MV-4-11 (cell line): Measurements from ENCODE around the gene GALNT9.
"Not testable (repeated sequence)": the region's sequence is repeated elsewhere in the genome, so short reads cannot be mapped to it uniquely, and the experiment has no call there.

Experiments used
- DNase-seq: peaks from one replicate; lab custom pipeline; 2025; lab: John Stamatoyannopoulos, UW

The GALNT9 gene

DNA sequence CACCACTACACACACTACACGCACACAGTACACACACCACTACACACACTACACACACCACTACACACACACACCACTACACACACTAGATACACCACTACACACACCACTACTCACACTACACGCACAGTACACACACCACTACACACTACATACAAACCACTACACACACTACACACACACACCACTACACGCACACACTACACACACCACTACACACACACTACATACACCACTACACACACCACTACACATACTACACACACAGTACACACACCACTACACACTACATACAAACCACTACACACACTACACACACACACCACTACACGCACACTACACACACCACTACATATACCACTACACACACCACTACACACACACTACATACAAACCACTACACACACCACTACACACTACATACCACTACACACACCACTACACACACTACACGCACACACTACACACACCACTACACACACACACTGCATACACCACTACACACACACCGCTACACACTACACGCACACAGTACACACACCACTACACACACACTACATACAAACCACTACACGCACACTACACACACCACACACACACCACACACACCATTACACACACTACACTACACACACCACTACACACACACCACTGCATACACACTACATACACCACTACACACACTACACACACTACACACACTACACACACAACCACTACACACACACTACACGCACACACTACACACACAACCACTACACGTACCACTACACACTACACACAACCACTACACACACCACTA is 173.4 kb downstream of the GALNT9 start:
- DNase-seq = no peak

DNA sequence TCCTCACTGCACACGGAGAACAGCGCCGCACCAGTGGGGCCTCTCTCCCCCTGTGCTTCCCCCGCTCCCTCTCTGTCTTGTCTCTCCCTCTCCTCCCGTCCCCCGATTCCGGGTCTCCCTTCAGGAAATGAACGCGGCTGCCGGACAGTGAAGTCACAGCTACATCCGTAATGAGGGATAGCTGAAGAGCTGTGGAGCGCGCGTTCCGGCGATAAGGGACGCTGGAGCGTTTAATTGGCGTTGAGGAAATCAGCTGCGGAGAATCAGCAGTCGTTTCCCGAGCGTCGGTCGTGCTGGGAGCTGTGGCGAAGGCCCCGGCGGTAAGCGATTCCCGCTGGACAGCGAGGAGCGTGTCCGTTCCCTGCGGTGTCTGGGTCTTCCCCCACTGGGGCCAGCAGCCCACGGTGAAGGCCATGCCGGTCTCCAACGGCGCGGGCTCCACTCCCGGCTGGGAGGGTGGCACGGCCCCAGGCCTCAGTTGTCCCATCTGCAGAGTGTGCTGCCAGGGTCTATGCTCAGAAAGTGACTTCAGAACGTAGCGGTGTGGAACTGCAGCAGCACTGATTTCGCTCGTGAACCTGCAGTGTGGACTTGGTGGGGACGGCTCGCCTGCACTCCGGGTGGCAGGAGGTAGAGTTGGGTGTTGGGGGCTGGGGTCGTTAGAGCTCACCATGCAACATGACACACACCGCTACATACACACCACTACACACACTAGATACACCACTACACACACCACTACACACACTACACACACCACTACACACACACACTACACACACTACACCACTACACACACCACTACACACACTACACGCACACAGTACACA is 174.2 kb downstream of the GALNT9 start:
- DNase-seq = no peak

DNA sequence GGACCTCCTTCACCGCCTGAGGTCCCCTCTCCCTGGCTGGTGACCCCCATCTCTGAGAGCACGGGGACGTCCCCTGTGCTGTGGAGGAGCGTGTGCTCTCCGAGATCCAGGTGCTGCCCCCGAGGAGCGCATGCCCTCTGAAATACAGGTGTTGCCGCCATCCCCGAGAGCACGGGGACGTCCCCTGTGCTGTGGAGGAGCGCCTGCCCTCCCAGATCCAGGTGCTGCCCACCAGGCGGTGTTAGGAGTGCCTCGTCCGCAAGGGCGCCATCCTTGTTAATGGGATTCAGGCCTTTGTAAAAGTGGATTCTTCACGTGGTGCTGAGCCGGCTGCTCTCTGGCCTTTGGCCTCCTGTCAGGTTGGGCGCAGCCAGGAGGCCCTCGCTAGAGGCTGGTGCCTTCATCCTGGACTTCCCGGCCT is 175.0 kb downstream of the GALNT9 start:
- DNase-seq = no peak

DNA sequence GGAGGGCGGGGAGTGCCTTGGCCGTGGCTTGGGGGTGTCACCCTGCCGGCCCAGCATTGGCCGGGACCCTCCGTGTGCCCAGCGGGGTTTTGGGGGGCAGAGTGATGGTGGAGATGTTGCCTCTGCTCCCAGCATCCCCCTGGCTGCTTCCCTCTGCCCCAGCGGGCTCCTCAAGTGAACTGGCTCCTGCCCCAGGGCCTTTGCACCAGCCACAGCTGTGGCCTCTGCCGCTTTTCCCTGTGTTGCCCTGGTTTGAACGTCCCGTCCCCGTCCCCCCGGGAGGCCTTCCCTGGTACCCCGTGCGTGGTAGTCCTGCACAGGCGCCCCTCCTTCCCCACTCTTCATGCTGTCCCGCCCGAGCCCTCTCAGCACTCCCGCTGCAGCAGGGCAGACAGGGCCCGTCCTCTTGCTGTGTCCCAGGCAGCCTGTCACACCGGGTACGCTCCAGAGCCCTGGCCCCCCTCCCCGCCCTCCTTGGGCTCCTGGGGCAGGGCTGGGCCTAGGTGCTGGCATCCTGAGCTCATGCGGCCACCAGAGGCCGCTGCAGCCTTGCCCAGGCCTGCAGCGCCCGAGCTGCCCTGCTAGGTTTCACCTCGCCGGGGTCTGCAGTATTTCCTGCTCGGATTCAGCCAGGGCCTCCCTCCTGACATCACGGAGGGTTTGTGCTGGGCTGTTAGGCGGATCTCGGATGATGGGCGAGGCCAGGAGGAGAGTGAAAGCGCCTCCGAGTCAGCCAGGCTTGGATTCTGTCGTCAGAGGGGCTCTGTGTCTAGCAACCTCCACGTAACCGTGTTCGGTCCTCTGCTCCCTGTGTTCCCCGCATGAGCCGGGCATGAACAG is 175.7 kb downstream of the GALNT9 start:
- peak; percentile 43 for DNase-seq

DNA sequence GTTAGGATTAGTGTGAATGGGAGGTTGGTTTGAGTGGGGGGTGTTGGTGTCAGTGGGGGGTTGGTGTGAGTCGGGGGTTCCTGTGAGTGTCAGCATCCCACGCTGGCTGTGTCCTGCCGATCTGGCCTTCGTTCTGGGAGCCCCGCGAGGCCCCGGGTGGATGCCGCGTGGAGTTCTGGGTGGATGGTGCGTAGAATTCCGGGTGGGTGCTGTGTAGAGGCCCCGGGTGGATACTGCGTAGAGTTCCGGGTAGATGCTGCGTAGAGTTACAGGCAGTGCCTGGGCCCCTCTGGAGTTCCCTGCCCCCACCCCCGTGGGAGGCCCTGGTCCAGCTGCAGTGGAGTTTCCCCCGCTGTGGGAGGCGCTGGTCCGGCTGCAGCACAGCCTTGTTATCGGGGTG is 176.4 kb downstream of the GALNT9 start:
- no peak for DNase-seq

DNA sequence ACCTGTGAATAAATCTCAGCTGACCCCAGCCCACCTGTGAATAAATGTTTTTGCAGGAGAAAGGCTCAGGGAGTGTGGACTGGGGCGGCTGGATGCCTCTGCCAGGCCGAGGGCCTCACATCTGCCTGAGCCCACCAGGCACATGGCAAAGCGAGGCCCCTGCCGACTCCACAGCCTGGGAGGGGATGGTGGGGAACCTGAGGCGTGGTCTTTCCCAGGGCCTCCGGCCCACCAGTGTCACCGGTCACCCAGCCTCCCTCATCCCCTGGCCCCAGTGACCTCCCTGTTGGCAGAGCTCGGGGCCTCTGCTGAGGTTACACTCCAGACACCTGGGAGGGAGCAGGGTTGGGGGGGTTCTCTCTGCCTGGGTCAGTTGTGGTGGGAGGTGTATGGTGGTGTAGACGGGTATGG is 177.0 kb downstream of the GALNT9 start:
- no peak for DNase-seq

DNA sequence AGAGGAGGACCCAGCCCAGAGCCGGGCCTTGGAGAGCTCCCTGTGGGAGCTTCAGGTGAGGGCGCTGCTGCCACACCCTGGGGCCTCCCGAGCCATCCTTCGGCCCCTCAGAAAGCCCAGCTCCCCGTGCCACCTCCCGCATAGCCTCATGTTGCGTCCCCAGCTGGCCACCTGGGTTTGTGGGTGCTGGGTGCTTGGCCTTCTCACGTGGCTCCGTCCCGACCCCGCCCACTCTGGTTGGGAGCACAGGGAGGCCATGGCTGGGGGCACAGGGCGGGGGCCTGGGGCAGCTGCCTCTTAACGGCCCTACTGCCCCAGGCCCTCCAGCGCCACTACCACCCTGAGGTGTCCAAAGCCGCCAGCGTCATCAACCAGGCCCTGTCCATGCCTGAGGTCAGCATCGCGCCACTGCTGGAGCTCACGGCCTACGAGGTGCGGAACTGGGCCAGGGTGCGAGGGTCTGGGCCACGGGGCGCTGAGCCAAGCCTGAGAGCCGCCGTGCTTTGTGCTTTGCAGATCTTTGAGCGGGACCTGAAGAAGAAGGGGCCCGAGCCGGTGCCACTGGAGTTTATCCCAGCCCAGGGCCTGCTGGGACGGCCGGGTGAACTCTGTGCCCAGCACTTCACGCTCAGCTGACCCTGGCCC is 177.5 kb downstream of the GALNT9 start:
- no peak for DNase-seq

DNA sequence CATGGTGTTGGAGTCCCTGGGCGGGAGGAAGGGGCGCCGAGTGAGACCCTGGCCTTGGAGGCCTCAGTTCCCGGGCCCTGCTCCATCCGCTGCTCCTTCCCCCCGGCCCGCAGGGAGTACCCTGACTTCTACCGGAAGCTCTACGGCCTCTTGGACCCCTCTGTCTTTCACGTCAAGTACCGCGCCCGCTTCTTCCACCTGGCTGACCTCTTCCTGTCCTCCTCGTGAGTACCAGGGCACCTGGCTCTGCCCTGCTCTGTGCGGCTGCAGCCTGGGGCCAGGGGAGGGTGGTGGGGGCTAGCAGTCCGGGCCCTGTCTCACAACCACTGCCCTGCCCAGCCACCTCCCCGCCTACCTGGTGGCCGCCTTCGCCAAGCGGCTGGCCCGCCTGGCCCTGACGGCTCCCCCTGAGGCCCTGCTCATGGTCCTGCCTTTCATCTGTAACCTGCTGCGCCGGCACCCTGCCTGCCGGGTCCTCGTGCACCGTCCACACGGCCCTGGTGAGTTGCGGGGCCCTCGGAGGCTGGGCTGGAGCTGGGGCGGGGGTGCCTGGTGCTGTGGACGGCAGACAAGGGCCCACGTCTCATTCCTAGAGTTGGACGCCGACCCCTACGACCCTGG is 178.1 kb downstream of the GALNT9 start:
- DNase-seq = no peak

DNA sequence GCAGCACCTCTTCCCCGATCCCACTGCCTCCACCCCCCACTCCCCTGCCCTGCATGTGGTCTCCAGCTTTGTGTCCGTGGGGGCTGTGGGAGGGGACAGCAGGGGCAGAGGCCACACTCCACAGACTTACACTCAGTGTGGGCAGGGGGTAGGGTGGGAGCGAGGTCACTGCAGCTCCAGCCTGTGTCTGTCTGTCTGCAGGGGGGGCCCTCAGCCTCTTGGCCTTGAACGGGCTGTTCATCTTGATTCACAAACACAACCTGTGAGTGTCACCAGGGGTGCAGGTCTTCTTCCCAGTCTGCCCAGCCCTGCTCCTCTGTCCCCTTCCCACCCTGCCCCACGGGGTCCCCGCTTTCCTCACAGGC is 178.6 kb downstream of the GALNT9 start:
- DNase-seq = no peak

DNA sequence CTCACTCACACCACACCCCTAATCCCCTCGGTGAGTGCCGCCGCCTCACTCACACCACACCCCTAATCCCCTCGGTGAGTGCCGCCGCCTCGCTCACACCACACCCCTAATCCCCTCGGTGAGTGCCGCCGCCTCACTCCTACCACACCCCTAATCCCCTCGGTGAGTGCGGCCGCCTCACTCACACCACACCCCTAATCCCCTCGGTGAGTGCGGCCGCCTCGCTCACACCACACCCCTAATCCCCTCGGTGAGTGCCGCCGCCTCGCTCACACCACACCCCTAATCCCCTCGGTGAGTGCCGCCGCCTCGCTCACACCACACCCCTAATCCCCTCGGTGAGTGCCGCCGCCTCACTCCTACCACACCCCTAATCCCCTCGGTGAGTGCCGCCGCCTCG is 179.9 kb downstream of the GALNT9 start:
- not testable (repeated sequence) for DNase-seq

DNA sequence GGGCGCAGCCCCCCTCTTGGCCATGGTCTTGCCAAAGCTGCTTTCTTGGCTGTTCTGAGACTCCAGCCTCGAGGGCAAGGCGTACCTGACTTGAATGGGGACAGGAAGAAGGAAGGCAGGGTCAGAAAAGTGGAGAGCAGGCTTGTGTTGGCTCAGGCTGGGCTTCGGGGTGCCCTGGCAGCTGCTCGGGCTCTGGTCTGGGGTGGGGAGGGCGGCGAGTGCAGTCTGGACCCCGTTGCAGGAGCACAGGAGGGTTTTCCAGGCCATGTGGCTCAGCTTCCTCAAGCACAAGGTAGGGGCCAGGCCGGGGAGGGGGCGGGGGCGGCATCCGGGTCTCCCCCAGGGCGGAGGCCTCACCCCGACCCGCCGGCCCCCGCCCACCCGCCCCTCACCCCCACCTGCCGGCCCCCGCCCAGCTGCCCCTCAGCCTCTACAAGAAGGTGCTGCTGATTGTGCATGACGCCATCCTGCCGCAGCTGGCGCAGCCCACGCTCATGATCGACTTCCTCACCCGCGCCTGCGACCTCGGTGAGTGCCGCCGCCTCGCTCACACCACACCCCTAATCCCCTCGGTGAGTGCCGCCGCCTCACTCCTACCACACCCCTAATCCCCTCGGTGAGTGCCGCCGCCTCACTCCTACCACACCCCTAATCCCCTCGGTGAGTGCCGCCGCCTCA is 180.9 kb downstream of the GALNT9 start:
- DNase-seq = no peak

DNA sequence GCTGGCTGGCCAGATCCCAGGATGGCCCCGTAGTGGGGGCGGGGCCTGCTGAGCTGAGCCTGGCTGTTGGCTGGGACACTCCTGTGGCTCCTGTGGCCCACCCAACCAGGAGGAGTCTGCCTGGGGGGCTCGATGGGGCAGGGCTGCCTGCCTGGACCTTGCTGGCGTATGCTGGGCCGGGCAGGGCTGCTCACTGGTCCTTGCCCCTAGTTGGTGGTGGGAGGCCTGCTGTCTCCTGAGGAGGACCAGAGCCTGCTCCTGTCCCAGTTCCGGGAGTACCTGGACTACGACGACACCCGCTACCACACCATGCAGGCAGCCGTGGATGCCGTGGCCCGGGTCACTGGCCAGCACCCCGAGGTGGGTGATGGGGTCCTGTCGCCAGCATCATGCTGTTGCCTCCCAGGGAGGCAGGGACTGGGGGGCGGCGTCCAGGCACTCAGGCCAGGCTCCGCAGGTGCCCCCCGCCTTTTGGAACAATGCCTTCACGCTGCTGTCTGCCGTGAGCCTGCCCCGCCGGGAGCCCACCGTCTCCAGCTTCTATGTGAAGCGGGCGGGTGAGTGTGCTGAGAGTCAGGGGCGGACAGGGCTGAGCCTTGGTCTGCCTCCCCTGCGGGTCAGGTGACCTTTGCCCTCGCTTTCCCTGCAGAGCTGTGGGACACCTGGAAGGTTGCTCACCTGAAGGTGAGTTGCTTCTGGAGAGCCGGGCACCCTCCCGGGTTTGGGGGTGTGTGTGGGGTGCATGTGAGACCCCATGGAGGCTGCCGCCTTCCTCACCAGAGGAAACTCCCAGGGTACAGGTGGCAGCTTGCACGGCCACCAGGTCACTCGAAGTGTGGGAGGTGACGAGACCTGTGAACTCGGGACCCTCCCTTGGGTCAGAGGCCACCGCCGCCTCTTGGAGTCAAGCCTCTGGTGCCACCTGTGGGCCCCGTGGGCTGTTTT is 181.7 kb downstream of the GALNT9 start:
- no peak for DNase-seq

DNA sequence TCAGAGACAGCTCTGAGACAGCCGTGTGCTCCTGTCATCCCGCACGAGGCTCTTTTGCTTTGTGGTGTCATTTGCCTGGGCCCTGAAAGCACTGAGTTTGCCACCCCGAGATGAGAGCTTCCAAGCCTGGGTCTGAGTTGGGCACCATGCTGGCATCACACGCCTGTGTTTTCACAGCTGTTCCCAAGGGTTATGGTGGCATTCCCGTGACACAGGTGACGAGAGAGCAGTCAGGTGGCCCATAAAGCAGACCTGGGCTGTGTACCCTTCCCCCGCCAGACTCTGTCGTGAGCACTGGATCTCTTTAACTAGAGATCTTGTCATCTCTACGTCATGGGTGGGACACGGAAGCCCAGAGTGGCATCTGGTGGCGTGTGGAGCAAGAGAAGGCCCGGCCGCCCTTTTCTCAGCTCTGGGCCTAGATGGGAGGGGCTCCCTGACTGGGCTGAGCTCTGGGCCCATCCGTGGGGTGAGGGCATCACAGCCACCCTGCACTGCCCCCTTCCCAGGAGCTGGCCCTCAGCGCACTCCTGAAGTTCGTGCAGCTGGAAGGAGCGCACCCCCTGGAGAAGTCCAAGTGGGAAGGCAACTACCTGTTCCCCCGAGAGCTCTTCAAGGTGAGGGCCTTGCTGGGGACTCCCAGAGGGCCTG is 182.5 kb downstream of the GALNT9 start:
- DNase-seq = no peak
